GM18909 (cell line): ENCODE results near the gene TBRG4.

Source experiments
- ATAC-seq: cut with Tn5 transposase; IDR thresholded peaks from one replicate; pipeline ENCODE4 v1.9.1; 2021; ENCODE audit warnings: mild to moderate bottlenecking; ENCODE audit not compliant: unreplicated experiment, poor library complexity

The TBRG4 gene

GRCh38 chr7:45065031-45065995 is 46.2 kb downstream of the TBRG4 start:
- ATAC-seq, result no peak

- ATAC-seq, result no peak
Observed at GRCh38 chr7:45064047-45064725, 47.3 kb downstream of the TBRG4 start.

GRCh38 chr7:45061806-45062425 is 49.6 kb downstream of the TBRG4 start:
- no peak for ATAC-seq

GRCh38 chr7:45061352-45061751 is 50.1 kb downstream of the TBRG4 start:
- ATAC-seq, result no peak

- ATAC-seq, result no peak
Observed at GRCh38 chr7:45060295-45060694, 51.2 kb downstream of the TBRG4 start.

GRCh38 chr7:45057878-45058277 is 53.6 kb downstream of the TBRG4 start:
- ATAC-seq, result no peak

- no peak for ATAC-seq
Observed at GRCh38 chr7:45055594-45056219, 55.8 kb downstream of the TBRG4 start.

GRCh38 chr7:45055016-45055415 is 56.5 kb downstream of the TBRG4 start:
- no peak for ATAC-seq

- no peak for ATAC-seq
Observed at GRCh38 chr7:45054442-45054841, 57.1 kb downstream of the TBRG4 start.

GRCh38 chr7:45053941-45054340 is 57.6 kb downstream of the TBRG4 start:
- no peak for ATAC-seq

GRCh38 chr7:45053401-45053800 is 58.1 kb downstream of the TBRG4 start:
- no peak for ATAC-seq

GRCh38 chr7:45052011-45052410 is 59.5 kb downstream of the TBRG4 start:
- no peak for ATAC-seq

- ATAC-seq, result no peak
Observed at GRCh38 chr7:45050198-45050597, 61.3 kb downstream of the TBRG4 start.
